ENCODE results near the gene PLXNA1. TPM values are rescaled to one million over a fixed set of nuclear protein-coding genes. Genes with fewer than 3 reads are reported as not detected.

Gene PLXNA1
- total and polyA plus RNA-seq, 2 experiments from 2014 or later = 11.0 to 73.5 TPM

- DNase-seq (ENCODE audit: low spot score) = no peak
- Histone ChIP-seq H4K20me1 (replicated peaks; ENCODE audit: insufficient read depth) (no peaks in the 10 kb centered on the region; the same call in 1 of the 2 replicates), H3F3A (replicated peaks; ENCODE audit: low read depth) (no peaks in the 10 kb centered on the region), H3K27ac (ENCODE audit: low read depth) (no peak overlapping the region), H3K4me1 (ENCODE audit: insufficient read depth) (no peaks in the 10 kb centered on the region), H3K79me2 (replicated peaks; ENCODE audit: insufficient read depth) (no peaks in the 10 kb centered on the region), H3K9me2 (ENCODE audit: insufficient read depth) (no peaks in the 10 kb centered on the region), H3K27me3 (ENCODE audit: insufficient read depth) (no peaks in the 10 kb centered on the region), H3K4me2 (no peak overlapping the region), H3K36me3 (ENCODE audit: insufficient read depth) (no peaks in the 10 kb centered on the region), H3K4me3 (no peak overlapping the region), H2AFZ (no peak overlapping the region)
- Mint-ChIP-seq H3K27me3 (ENCODE audit: insufficient read depth, low read depth, poor library complexity) (peaks cover 8% of the 10 kb centered on the region), H3K4me3 (no peak overlapping the region), H3K36me3 (ENCODE audit: low read depth) (peaks cover 24% of the 10 kb centered on the region), H3K27ac (no peak overlapping the region; the same call in 1 of the 2 replicates), H3K9me3 (no peaks in the 10 kb centered on the region), H3K4me1 (peaks cover under 1% of the 10 kb centered on the region; the same call in 1 of the 3 replicates)
- ATAC-seq = peak; percentile 11; the same call in 1 of the 3 replicates
- TF ChIP-seq JUNB (IDR thresholded peaks at IDR 0.05; ENCODE audit: unreplicated experiment) (no peak), POLR2AphosphoS5 (IDR thresholded peaks at IDR 0.05; ENCODE audit: low read depth) (no peak), ZNF114 (CRISPR knock-in tag; IDR thresholded peaks at IDR 0.05) (no peak), CREB1 (CRISPR knock-in tag; IDR thresholded peaks at IDR 0.05; ENCODE audit: low read depth) (no peak), EZH2 (IDR thresholded peaks at IDR 0.05; ENCODE audit: low read depth, unreplicated experiment) (no peak)
Observed at GRCh38 chr3:127014536-127015281, 31.8 kb downstream of the PLXNA1 start.

DNA sequence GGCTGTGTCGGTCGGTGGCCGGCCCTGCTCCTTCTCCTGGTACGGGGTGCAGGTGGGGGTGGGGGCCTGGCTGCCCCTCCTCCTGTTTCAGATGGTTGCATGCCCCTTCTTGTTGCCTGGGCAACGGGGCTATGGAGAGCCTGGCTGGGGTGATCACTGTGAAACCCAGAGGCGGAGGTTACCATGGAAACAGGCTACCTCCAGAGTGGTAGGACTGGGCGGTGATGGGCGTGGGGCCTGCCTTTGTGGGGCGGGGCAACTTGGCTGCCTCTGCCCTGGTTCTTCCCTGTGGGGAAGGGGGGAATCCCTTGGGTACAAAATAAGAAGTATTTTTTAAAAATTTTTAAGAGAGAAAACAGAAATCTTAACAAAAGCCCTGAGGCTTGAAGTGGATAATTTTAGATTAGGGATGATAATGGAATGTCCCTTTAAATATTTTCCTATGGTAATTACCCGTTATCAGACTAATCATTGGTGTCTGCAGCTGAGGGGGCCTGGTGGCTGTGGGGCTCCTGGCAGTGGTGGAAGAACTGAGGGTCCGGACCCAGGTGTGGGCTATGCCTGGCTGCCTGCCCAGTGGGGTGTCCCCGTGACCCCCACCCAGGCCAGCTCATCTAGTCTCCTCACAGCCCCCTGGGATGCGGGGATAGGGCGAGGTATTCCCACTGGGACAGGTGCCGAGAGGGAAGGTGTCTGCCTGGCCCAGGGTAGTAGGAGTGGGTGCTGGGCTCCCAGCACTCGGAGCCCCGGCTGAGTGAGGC is 32.5 kb downstream of the PLXNA1 start:
- Histone ChIP-seq H3K36me3 (ENCODE audit: insufficient read depth) (no peaks in the 10 kb centered on the region), H2AFZ (no peak overlapping the region), H3K27me3 (ENCODE audit: insufficient read depth) (no peaks in the 10 kb centered on the region), H3K9me2 (ENCODE audit: insufficient read depth) (no peaks in the 10 kb centered on the region), H3F3A (replicated peaks; ENCODE audit: low read depth) (no peaks in the 10 kb centered on the region), H3K4me2 (no peak overlapping the region), H3K4me1 (ENCODE audit: insufficient read depth) (no peaks in the 10 kb centered on the region), H3K79me2 (replicated peaks; ENCODE audit: insufficient read depth) (no peaks in the 10 kb centered on the region), H4K20me1 (replicated peaks; ENCODE audit: insufficient read depth) (no peaks in the 10 kb centered on the region; the same call in 1 of the 2 replicates), H3K27ac (ENCODE audit: low read depth) (no peak overlapping the region), H3K4me3 (no peak overlapping the region)
- Mint-ChIP-seq H3K4me3 (no peak overlapping the region), H3K27me3 (ENCODE audit: insufficient read depth, low read depth, poor library complexity) (peaks cover 8% of the 10 kb centered on the region), H3K27ac (no peak overlapping the region), H3K36me3 (ENCODE audit: low read depth) (peaks cover 27% of the 10 kb centered on the region), H3K4me1 (no peaks in the 10 kb centered on the region), H3K9me3 (no peaks in the 10 kb centered on the region)
- DNase-seq (ENCODE audit: low spot score) = peak; percentile 31
- peak; percentile 20; the same call in 2 of the 3 replicates for ATAC-seq
- TF ChIP-seq NANOG (IDR thresholded peaks at IDR 0.05; ENCODE audit: borderline replicate concordance) (no peak), JUNB (IDR thresholded peaks at IDR 0.05; ENCODE audit: unreplicated experiment) (no peak), ZNF114 (CRISPR knock-in tag; IDR thresholded peaks at IDR 0.05) (no peak), ZNF331 (CRISPR knock-in tag; IDR thresholded peaks at IDR 0.05; ENCODE audit: low read depth) (no peak), STAT1 (IDR thresholded peaks at IDR 0.05; ENCODE audit: unreplicated experiment) (no peak), EZH2 (IDR thresholded peaks at IDR 0.05; ENCODE audit: low read depth, unreplicated experiment) (no peak)
- TF ChIP-seq, protein P1, sequence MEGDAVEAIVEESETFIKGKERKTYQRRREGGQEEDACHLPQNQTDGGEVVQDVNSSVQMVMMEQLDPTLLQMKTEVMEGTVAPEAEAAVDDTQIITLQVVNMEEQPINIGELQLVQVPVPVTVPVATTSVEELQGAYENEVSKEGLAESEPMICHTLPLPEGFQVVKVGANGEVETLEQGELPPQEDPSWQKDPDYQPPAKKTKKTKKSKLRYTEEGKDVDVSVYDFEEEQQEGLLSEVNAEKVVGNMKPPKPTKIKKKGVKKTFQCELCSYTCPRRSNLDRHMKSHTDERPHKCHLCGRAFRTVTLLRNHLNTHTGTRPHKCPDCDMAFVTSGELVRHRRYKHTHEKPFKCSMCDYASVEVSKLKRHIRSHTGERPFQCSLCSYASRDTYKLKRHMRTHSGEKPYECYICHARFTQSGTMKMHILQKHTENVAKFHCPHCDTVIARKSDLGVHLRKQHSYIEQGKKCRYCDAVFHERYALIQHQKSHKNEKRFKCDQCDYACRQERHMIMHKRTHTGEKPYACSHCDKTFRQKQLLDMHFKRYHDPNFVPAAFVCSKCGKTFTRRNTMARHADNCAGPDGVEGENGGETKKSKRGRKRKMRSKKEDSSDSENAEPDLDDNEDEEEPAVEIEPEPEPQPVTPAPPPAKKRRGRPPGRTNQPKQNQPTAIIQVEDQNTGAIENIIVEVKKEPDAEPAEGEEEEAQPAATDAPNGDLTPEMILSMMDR (conservative IDR thresholded peaks at IDR 0.05; ENCODE audit: low read depth in 2 of 2) = no peak

Measured in GM23338 (cell line).